Thoracic aorta (tissue), 2 donors: Measurements from ENCODE around the gene CCS. TPM values are rescaled to one million over a fixed set of nuclear protein-coding genes. Genes with fewer than 3 reads are reported as not detected.

ENCODE experiments used
- ATAC-seq: fragments of 150-250 bp; one replicate; pipeline ENCODE4 v1.8.0; 2017; ENCODE audit warnings: low read depth; ENCODE audit not compliant: insufficient number of reproducible peaks, low FRiP score
- DNase-seq: peaks from one replicate; pipeline ENCODE4 v3.0.0-alpha.2; 2020; ENCODE audit warnings: low spot score
- H3K27ac ChIP-seq, 2 donors: fragments of 200-600 bp; sonication (generic); 1 replicate in 1 of 2; 2 replicates in 1 of 2; pipeline ENCODE4 v1.5.1; 2016; ENCODE audit warnings: mild to moderate bottlenecking in 2 of 2, moderate library complexity in 2 of 2
- H3K27me3 ChIP-seq: fragments of 200-600 bp; sonication (generic); replicated peaks from 2 replicates; pipeline ENCODE4 v1.6.0; 2016; ENCODE audit warnings: mild to moderate bottlenecking; ENCODE audit not compliant: insufficient read depth
- H3K36me3 ChIP-seq: fragments of 200-600 bp; sonication (generic); one replicate; pipeline ENCODE4 v1.5.1; 2016
- H3K4me1 ChIP-seq, 2 donors: fragments of 200-600 bp; sonication (generic); 1 replicate in 1 of 2; 2 replicates in 1 of 2; pipeline versions ENCODE4 v1.5.1 to v1.6.0; 2016; ENCODE audit warnings: low read depth in 2 of 2, mild to moderate bottlenecking in 1 of 2; ENCODE audit not compliant: control insufficient read depth in 1 of 2
- H3K4me3 ChIP-seq: fragments of 200-600 bp; sonication (generic); 2 replicates; pipeline ENCODE4 v1.5.1; 2016; ENCODE audit warnings: mild to moderate bottlenecking
- H3K9me3 ChIP-seq: fragments of 200-600 bp; sonication (generic); 2 replicates; pipeline ENCODE4 v1.5.1; 2016
- CTCF ChIP-seq: fragments of 200-600 bp; sonication (generic); IDR thresholded peaks from one replicate; pipeline ENCODE4 v1.5.1; 2019; ENCODE audit warnings: antibody characterized with exemption
- total RNA-seq, 2 donors: library from RNA; depleted of rRNA; stranded (reverse); fragments of >200 nt; gene quantifications; one replicate each; pipeline versions ENCODE4 v1.1.0 to v1.2.3, GENCODE V29; 2016

CCS gene
- total RNA-seq, 2 donors from 2014 or later: 19.9 to 20.8 TPM

DNA sequence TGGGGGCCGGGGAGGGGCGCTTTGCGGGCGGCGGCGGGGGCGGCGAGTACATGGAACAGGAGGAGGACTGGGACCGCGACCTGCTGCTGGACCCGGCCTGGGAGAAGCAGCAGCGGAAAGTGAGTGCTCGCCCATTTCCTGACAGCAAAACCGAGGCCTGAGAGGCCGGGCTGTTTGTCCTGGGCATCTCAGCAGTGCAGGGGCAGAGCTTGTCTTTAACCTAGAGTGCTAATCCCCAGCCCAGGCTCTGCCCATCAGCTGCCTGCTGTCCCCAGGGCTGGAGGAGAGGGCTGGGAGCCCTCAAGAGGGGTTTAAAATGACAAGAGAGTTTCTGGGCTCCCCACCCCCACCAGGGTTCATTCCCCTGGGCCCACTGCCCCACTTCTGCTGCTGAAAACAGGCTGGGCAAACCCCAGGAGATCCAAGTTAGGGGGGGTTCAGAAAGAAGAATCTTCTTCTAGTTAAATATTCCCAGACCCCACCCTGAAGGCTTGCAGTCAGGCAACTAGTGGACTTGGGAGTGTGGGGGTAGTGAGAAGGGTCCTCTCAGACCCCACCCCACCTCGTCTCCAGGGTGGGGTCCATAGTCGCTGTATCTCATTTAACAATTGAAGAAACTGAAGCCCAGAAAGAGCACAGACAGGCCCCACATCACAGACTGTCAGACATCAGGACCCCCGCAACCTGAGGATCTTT is 45.9 kb upstream of the CCS start:
- H3K27me3 ChIP-seq: no peaks in the 10 kb centered on the region
- H3K27ac ChIP-seq: no peak overlapping the region
- H3K4me1 ChIP-seq: peaks cover 15 to 22% of the 10 kb centered on the region in 2 donors
- peak overlapping the region; percentile 99 for H3K4me3 ChIP-seq
- H3K9me3 ChIP-seq: no peaks in the 10 kb centered on the region
- no peak for ATAC-seq
- no peak for DNase-seq
- H3K36me3 ChIP-seq: no peaks in the 10 kb centered on the region
- TF ChIP-seq CTCF: no peak

DNA sequence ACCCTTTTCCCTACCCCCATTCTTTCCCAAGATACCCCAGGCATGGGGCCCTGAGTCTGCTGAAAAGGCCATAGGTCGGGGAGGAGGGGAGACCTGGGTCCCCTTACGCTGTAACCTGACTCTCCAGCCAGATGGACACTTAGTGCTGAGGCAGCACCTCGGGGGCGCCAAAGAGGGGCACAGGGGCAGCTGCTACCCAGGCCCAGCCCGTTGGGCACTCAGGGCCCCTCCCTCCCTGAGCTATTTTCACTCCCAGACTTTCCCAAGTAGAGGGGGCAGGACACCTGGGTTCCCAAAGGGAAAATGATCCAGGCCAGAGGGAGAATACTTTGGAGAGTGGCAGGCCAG is 45.3 kb upstream of the CCS start:
- Histone ChIP-seq H3K4me1 (peaks cover 15 to 17% of the 10 kb centered on the region in 2 donors), H3K9me3 (no peaks in the 10 kb centered on the region), H3K4me3 (no peak overlapping the region), H3K36me3 (no peaks in the 10 kb centered on the region), H3K27ac (no peak overlapping the region), H3K27me3 (no peaks in the 10 kb centered on the region)
- ATAC-seq (no peak), DNase-seq (no peak)
- no peak for TF ChIP-seq CTCF

GRCh38 chr11:66548041-66548440 is 44.9 kb upstream of the CCS start:
- no peak for DNase-seq
- no peak for TF ChIP-seq CTCF

GRCh38 chr11:66548774-66549630 is 44.0 kb upstream of the CCS start:
- ATAC-seq (no peak), DNase-seq (no peak)
- no peaks in the 10 kb centered on the region for H3K27me3 ChIP-seq
- no peak overlapping the region for H3K4me3 ChIP-seq
- H3K27ac ChIP-seq: no peak overlapping the region
- H3K9me3 ChIP-seq: no peaks in the 10 kb centered on the region
- TF ChIP-seq CTCF: no peak
- no peaks in the 10 kb centered on the region for H3K36me3 ChIP-seq
- peaks cover 12 to 17% of the 10 kb centered on the region in 2 donors for H3K4me1 ChIP-seq

More at GRCh38 chr11:66548041-66548440, 44.9 kb upstream of the CCS start:
- no peak overlapping the region for H3K4me3 ChIP-seq
- no peaks in the 10 kb centered on the region for H3K36me3 ChIP-seq
- no peak overlapping the region for H3K27ac ChIP-seq
- H3K9me3 ChIP-seq: no peaks in the 10 kb centered on the region
- peaks cover 15 to 17% of the 10 kb centered on the region in 2 donors for H3K4me1 ChIP-seq
- no peaks in the 10 kb centered on the region for H3K27me3 ChIP-seq
- ATAC-seq: no peak

GRCh38 chr11:66549696-66550095 is 43.3 kb upstream of the CCS start:
- ATAC-seq (no peak), DNase-seq (no peak)
- Histone ChIP-seq H3K9me3 (no peaks in the 10 kb centered on the region), H3K4me3 (no peak overlapping the region), H3K27me3 (no peaks in the 10 kb centered on the region), H3K4me1 (peaks cover 12 to 16% of the 10 kb centered on the region in 2 donors), H3K36me3 (no peaks in the 10 kb centered on the region), H3K27ac (no peak overlapping the region)
- no peak for TF ChIP-seq CTCF
